Suprapubic skin (tissue), 4 donors: Measurements from ENCODE around the gene LACRT.

ENCODE experiments used
- POLR2A ChIP-seq, 2 donors: fragments of 450-650 bp; IDR thresholded peaks; one replicate each; pipeline ENCODE4 v1.6.1; 2017; ENCODE audit warnings: antibody characterized with exemption in 2 of 2, mild to moderate bottlenecking in 2 of 2, moderate library complexity in 2 of 2
- POLR2AphosphoS5 ChIP-seq, 3 donors: sonication (generic); formaldehyde crosslinking; IDR thresholded peaks; one replicate each; pipeline ENCODE4 v1.6.1; 2017; ENCODE audit warnings: antibody characterized with exemption in 3 of 3
- TF ChIP-seq, protein P1 (sequence below), 2 donors: fragments of 200-600 bp in 1 of 2; fragments of 450-650 bp in 1 of 2; sonication (generic) in 1 of 2; IDR thresholded peaks; one replicate each; pipeline ENCODE4 v1.5.1; 2016 to 2019; ENCODE audit warnings: antibody characterized with exemption in 2 of 2, mild to moderate bottlenecking in 1 of 2, moderate library complexity in 1 of 2

DNA sequence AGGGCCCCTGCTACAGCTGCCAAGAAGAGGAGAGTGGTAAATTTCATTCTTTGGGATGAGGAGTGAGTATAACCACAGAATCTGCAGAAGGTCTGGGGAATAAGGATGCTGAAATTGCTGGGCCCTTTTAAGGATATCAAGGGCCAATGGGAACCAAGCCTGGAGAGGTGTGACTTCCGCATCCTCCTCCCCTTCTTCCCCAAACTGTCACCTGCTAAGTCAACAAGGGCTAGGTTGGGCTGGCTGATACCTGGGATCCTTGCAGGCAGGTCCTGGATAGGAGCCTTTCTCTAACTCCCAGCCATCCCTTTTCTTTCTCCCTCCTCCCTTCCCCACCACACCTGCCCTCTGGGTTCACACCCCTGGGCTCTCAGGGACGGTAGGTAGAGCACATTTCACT is at the start of gene LACRT:
- TF ChIP-seq POLR2A (IDR thresholded peaks at IDR 0.05): no peak
- TF ChIP-seq, protein P1, sequence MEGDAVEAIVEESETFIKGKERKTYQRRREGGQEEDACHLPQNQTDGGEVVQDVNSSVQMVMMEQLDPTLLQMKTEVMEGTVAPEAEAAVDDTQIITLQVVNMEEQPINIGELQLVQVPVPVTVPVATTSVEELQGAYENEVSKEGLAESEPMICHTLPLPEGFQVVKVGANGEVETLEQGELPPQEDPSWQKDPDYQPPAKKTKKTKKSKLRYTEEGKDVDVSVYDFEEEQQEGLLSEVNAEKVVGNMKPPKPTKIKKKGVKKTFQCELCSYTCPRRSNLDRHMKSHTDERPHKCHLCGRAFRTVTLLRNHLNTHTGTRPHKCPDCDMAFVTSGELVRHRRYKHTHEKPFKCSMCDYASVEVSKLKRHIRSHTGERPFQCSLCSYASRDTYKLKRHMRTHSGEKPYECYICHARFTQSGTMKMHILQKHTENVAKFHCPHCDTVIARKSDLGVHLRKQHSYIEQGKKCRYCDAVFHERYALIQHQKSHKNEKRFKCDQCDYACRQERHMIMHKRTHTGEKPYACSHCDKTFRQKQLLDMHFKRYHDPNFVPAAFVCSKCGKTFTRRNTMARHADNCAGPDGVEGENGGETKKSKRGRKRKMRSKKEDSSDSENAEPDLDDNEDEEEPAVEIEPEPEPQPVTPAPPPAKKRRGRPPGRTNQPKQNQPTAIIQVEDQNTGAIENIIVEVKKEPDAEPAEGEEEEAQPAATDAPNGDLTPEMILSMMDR (IDR thresholded peaks at IDR 0.05): no peak
- no peak for TF ChIP-seq POLR2AphosphoS5 (IDR thresholded peaks at IDR 0.05)
